Smooth muscle cell (in vitro differentiated cells): ENCODE results near the gene CNN2. TPM values are rescaled to one million over a fixed set of nuclear protein-coding genes. Genes with fewer than 3 reads are reported as not detected.

Experiments used
- DNase-seq: peaks from one replicate; lab custom pipeline; 2025; ENCODE audit not compliant: unreplicated experiment; lab: John Stamatoyannopoulos, UW
- H2AFZ ChIP-seq: fragments of 200-600 bp; sonication (generic); 2 replicates; pipeline ENCODE4 v1.6.0; 2016; ENCODE audit warnings: antibody characterized with exemption, low read depth, mild to moderate bottlenecking
- H3F3A ChIP-seq: fragments of 200-600 bp; sonication (generic); 2 replicates; pipeline ENCODE4 v1.6.0; 2017; ENCODE audit warnings: antibody characterized with exemption, low read depth
- H3K27ac ChIP-seq: fragments of 200-600 bp; sonication (generic); 2 replicates; pipeline ENCODE4 v1.5.1; 2016; ENCODE audit warnings: low read depth, mild to moderate bottlenecking
- H3K27me3 ChIP-seq: fragments of 200-600 bp; sonication (generic); 2 replicates; pipeline ENCODE4 v1.6.1; 2016; ENCODE audit warnings: low read depth, mild to moderate bottlenecking
- H3K36me3 ChIP-seq: fragments of 200-600 bp; sonication (generic); 2 replicates; pipeline ENCODE4 v1.5.1; 2016; ENCODE audit warnings: low read depth
- H3K4me1 ChIP-seq: fragments of 200-600 bp; sonication (generic); 2 replicates; pipeline ENCODE4 v1.5.1; 2016; ENCODE audit warnings: low read depth
- H3K4me2 ChIP-seq: fragments of 200-600 bp; sonication (generic); 2 replicates; pipeline ENCODE4 v1.6.0; 2016; ENCODE audit warnings: mild to moderate bottlenecking
- H3K4me3 ChIP-seq: fragments of 200-600 bp; sonication (generic); 2 replicates; pipeline ENCODE4 v1.5.1; 2016; ENCODE audit warnings: mild to moderate bottlenecking
- H3K79me2 ChIP-seq: fragments of 200-600 bp; sonication (generic); 2 replicates; pipeline ENCODE4 v1.6.0; 2016; ENCODE audit warnings: low read depth, mild to moderate bottlenecking
- H3K9ac ChIP-seq: fragments of 200-600 bp; sonication (generic); 2 replicates; pipeline ENCODE4 v1.6.0; 2016; ENCODE audit warnings: low read depth
- H3K9me3 ChIP-seq: fragments of 200-600 bp; sonication (generic); replicated peaks from 2 replicates; pipeline ENCODE4 v1.5.1; 2016; ENCODE audit warnings: low read depth
- H4K20me1 ChIP-seq: fragments of 200-600 bp; sonication (generic); 2 replicates; pipeline ENCODE4 v1.6.0; 2016; ENCODE audit warnings: low read depth
- WGBS: methylation state at CpG from one replicate; pipeline ENCODE4 v1.1.7; 2016; ENCODE audit warnings: low lambda C conversion rate; 5-methylcytosine and 5-hydroxymethylcytosine counted together
- polyA plus RNA-seq: library from polyadenylated mRNA; unstranded; fragments of >200 nt; fragmentation: Nextera tagmentation; extraction: Ambion mirVana; gene quantifications from 2 replicates; pipeline ENCODE4 v1.2.1, GENCODE V29; 2016
- total RNA-seq: library from RNA; depleted of rRNA; stranded (reverse); fragments of >200 nt; gene quantifications from 2 replicates; pipeline ENCODE4 v1.2.3, GENCODE V29; 2014
- TF ChIP-seq, protein P1 (sequence below): fragments of 200-600 bp; sonication (generic); IDR thresholded peaks from 2 replicates; pipeline ENCODE4 v1.5.1; 2017; ENCODE audit warnings: borderline replicate concordance, mild to moderate bottlenecking, antibody characterized with exemption; ENCODE audit not compliant: insufficient read depth, poor library complexity, severe bottlenecking

The CNN2 gene
- total and polyA plus RNA-seq, 2 experiments from 2014 or later: 150 to 392 TPM

DNA sequence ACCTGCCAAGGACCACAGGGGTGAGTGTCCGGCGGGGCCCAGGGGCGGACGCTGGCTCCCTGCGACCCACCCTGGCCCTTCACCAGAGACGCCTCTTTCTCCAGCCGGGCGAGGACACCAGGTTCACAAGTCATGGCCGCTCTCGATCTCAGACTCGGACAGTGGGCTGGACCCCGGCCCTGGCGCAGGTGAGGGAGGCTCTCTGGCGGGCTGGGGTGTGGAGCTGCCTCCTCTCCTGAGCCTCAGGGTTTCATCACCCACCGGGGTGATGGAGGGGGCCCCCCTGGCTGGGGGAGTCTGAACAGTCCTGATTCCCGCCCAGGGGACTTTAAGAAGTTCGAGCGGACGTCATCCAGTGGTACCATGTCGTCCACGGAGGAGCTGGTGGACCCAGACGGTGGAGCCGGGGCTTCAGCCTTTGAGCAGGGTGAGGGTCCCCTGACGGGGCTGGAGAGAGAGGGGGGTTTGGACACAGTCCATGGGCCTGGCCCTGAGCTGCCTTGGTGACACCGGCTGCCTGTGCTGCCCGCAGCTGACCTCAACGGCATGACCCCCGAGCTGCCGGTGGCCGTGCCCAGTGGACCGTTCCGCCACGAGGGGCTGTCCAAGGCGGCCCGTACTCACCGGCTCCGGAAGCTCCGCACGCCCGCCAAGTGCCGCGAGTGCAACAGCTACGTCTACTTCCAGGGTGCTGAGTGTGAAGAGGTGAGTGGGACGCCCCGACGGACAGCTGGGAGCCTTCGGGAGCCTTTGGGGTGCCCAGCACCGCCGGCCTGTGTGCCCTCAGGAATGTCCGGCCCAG is 54.2 kb downstream of the CNN2 start:
- WGBS: 97% methylated on average over 44 of the region's 50 CpGs
- Histone ChIP-seq H4K20me1 (no peaks in the 10 kb centered on the region), H3K79me2 (no peaks in the 10 kb centered on the region), H3K27ac (no peak overlapping the region), H3K4me1 (no peaks in the 10 kb centered on the region), H2AFZ (no peak overlapping the region), H3K36me3 (no peaks in the 10 kb centered on the region), H3K27me3 (no peaks in the 10 kb centered on the region), H3K9me3 (no peaks in the 10 kb centered on the region), H3K9ac (no peak overlapping the region), H3K4me3 (no peak overlapping the region), H3F3A (no peaks in the 10 kb centered on the region), H3K4me2 (no peak overlapping the region)
- no peak for DNase-seq
- TF ChIP-seq, protein P1, sequence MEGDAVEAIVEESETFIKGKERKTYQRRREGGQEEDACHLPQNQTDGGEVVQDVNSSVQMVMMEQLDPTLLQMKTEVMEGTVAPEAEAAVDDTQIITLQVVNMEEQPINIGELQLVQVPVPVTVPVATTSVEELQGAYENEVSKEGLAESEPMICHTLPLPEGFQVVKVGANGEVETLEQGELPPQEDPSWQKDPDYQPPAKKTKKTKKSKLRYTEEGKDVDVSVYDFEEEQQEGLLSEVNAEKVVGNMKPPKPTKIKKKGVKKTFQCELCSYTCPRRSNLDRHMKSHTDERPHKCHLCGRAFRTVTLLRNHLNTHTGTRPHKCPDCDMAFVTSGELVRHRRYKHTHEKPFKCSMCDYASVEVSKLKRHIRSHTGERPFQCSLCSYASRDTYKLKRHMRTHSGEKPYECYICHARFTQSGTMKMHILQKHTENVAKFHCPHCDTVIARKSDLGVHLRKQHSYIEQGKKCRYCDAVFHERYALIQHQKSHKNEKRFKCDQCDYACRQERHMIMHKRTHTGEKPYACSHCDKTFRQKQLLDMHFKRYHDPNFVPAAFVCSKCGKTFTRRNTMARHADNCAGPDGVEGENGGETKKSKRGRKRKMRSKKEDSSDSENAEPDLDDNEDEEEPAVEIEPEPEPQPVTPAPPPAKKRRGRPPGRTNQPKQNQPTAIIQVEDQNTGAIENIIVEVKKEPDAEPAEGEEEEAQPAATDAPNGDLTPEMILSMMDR: no peak

DNA sequence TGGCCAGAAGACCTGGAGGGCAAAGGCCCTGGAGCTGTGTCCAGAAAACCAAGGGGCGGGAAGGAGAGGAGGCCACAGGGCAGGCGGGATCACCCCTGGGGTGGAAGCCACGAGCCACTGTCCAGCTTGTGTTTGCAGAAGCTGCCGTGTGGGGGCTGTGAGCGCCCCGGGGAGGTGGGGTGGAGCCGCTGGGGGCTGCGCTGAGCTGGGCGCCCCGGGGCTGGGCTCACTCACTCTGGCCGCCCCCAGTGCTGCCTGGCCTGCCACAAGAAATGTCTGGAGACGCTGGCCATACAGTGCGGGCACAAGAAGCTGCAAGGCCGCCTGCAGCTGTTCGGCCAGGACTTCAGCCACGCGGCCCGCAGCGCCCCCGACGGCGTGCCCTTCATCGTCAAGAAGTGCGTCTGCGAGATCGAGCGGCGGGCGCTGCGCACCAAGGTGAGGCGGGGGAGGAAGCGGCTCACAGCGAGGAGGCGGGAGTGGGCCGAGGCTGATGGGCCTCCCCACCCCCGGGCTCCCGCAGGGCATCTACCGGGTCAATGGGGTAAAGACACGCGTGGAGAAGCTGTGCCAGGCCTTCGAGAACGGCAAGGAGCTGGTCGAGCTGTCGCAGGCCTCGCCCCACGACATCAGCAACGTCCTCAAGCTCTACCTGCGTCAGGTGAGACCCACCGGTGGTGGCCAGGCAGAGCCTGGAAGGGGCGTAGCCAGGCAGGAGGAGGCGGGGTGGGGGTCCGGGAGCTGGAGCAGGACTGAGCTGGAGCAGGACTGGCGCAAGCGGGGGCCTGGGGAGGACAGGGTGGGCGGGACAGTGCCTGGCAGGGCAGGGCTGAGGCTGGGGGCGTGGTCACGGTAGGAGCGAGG is 55.1 kb downstream of the CNN2 start:
- H4K20me1 ChIP-seq: no peaks in the 10 kb centered on the region
- no peaks in the 10 kb centered on the region for H3K27me3 ChIP-seq
- no peaks in the 10 kb centered on the region for H3F3A ChIP-seq
- H3K9ac ChIP-seq: no peak overlapping the region
- TF ChIP-seq, protein P1: no peak
- no peaks in the 10 kb centered on the region for H3K79me2 ChIP-seq
- H3K36me3 ChIP-seq: no peaks in the 10 kb centered on the region
- H3K4me3 ChIP-seq: peak overlapping the region; percentile 41
- H2AFZ ChIP-seq: no peak overlapping the region
- WGBS: 21% methylated on average over 39 of the region's 58 CpGs
- no peaks in the 10 kb centered on the region for H3K4me1 ChIP-seq
- no peak for DNase-seq
- H3K9me3 ChIP-seq: no peaks in the 10 kb centered on the region
- H3K4me2 ChIP-seq: peak overlapping the region; percentile 81
- no peak overlapping the region for H3K27ac ChIP-seq

DNA sequence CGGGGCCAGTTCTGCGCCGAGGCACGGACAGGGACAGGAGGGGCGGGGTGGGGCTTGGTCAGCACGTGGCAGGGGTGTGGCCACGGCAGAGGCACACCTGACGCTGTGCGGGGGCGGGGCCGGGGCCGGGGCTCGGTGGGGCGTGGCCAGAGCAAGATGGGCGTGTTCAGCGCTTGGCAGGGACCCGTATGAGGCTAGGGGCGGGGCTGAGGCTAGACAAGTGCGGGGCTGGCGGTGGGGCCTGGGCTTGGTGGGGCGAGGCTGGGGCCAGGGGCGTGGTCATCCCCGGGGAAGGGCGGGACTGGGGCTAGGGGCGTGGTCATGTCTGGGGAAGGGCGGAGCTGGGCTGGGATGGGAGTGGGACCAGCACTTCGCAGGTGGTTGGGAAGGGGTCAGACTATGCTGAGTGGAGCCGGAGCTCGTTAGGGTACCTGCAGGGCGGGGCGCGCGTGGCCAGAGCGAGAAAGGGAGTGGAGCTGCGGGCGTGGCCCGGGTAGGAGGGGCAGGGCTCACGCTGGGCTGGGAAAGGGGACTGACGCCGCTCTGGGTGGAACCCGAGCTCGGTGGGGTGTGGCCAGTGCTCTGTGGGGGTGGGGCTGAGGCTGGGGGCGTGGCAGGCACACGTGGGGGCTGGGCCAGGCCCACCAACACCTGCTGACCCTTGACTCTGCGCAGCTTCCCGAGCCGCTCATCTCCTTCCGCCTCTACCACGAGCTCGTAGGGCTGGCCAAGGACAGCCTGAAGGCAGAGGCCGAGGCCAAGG is 55.9 kb downstream of the CNN2 start:
- H4K20me1 ChIP-seq: no peaks in the 10 kb centered on the region
- no peak overlapping the region for H2AFZ ChIP-seq
- DNase-seq: peak; percentile 88
- no peak overlapping the region for H3K9ac ChIP-seq
- H3F3A ChIP-seq: no peaks in the 10 kb centered on the region
- H3K27me3 ChIP-seq: no peaks in the 10 kb centered on the region
- TF ChIP-seq, protein P1: no peak
- no peaks in the 10 kb centered on the region for H3K4me1 ChIP-seq
- H3K79me2 ChIP-seq: no peaks in the 10 kb centered on the region
- no peak overlapping the region for H3K27ac ChIP-seq
- no peaks in the 10 kb centered on the region for H3K36me3 ChIP-seq
- 8% methylated on average over 21 of the region's 51 CpGs for WGBS
- no peaks in the 10 kb centered on the region for H3K9me3 ChIP-seq
- peak overlapping the region; percentile 44 for H3K4me3 ChIP-seq
- peak overlapping the region; percentile 82 for H3K4me2 ChIP-seq
